Nephron (organoid): ENCODE measurements around the gene NCOA3.

ENCODE experiments used
- H3K27ac Mint-ChIP-seq, 3 experiments: 2 replicates each; pipeline ENCODE4 v1.8.0; 2020; ENCODE audit warnings: mixed read lengths in 3 of 3, mild to moderate bottlenecking in 2 of 3, moderate library complexity in 1 of 3
- H3K27me3 Mint-ChIP-seq: 2 replicates; pipeline ENCODE4 v1.8.0; 2021; ENCODE audit warnings: low read depth, mild to moderate bottlenecking, moderate library complexity, mixed read lengths
- H3K36me3 Mint-ChIP-seq: 2 replicates; pipeline ENCODE4 v1.8.0; 2020; ENCODE audit warnings: low read depth, mixed read lengths
- H3K4me1 Mint-ChIP-seq: 2 replicates; pipeline ENCODE4 v1.8.0; 2020; ENCODE audit warnings: mixed read lengths
- H3K4me3 Mint-ChIP-seq, 3 experiments: 2 replicates each; pipeline ENCODE4 v1.8.0; 2020; ENCODE audit warnings: mild to moderate bottlenecking in 3 of 3, mixed read lengths in 3 of 3, moderate library complexity in 2 of 3
- H3K9me3 Mint-ChIP-seq: 2 replicates; pipeline ENCODE4 v1.8.0; 2020; ENCODE audit warnings: mixed read lengths
- TF ChIP-seq, protein P1 (sequence below), 3 experiments: fragments of 200-600 bp; sonication (generic); IDR thresholded peaks; one replicate each; pipeline ENCODE4 v1.5.0; 2021; ENCODE audit warnings: antibody characterized with exemption in 3 of 3; ENCODE audit not compliant: unreplicated experiment in 3 of 3

Gene NCOA3

GRCh38 chr20:47655635-47656034, 153.9 kb downstream of the NCOA3 start:
- Mint-ChIP-seq H3K4me1 (no peaks in the 10 kb centered on the region), H3K36me3 (peaks cover 50% of the 10 kb centered on the region), H3K27ac (no peak overlapping the region), H3K4me3 (no peak overlapping the region), H3K9me3 (no peaks in the 10 kb centered on the region), H3K27me3 (peaks cover 4% of the 10 kb centered on the region)
- TF ChIP-seq, protein P1, sequence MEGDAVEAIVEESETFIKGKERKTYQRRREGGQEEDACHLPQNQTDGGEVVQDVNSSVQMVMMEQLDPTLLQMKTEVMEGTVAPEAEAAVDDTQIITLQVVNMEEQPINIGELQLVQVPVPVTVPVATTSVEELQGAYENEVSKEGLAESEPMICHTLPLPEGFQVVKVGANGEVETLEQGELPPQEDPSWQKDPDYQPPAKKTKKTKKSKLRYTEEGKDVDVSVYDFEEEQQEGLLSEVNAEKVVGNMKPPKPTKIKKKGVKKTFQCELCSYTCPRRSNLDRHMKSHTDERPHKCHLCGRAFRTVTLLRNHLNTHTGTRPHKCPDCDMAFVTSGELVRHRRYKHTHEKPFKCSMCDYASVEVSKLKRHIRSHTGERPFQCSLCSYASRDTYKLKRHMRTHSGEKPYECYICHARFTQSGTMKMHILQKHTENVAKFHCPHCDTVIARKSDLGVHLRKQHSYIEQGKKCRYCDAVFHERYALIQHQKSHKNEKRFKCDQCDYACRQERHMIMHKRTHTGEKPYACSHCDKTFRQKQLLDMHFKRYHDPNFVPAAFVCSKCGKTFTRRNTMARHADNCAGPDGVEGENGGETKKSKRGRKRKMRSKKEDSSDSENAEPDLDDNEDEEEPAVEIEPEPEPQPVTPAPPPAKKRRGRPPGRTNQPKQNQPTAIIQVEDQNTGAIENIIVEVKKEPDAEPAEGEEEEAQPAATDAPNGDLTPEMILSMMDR (IDR thresholded peaks at IDR 0.05; ENCODE audit: unreplicated experiment in 3 of 3) = no peak

DNA sequence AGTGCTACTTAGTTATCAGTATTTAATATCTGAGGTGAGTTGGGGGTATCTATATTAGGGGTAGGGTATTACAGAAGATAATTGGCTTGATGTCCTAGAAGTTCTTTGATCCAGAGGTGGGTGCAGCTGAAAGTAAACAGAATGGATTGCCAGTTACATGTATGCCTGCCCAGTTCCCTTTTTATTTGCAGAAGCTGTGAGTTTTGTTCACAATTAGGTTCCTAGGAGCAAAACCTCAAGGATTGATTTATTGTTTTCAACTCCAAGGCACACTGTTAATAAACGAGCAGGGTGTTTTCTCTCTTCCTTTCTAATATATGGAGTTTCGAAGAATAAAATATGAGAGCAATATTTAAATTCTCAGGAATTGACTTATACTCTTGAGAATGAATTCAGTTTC, 154.6 kb downstream of the NCOA3 start:
- H3K4me3 Mint-ChIP-seq = no peak overlapping the region
- TF ChIP-seq, protein P1 (IDR thresholded peaks at IDR 0.05; ENCODE audit: unreplicated experiment in 3 of 3) = no peak
- H3K27me3 Mint-ChIP-seq = no peaks in the 10 kb centered on the region
- no peaks in the 10 kb centered on the region for H3K4me1 Mint-ChIP-seq
- H3K27ac Mint-ChIP-seq = peak overlapping the region in 1 of 3 experiments; percentile 13
- H3K9me3 Mint-ChIP-seq = no peaks in the 10 kb centered on the region
- peaks cover 52% of the 10 kb centered on the region for H3K36me3 Mint-ChIP-seq

DNA sequence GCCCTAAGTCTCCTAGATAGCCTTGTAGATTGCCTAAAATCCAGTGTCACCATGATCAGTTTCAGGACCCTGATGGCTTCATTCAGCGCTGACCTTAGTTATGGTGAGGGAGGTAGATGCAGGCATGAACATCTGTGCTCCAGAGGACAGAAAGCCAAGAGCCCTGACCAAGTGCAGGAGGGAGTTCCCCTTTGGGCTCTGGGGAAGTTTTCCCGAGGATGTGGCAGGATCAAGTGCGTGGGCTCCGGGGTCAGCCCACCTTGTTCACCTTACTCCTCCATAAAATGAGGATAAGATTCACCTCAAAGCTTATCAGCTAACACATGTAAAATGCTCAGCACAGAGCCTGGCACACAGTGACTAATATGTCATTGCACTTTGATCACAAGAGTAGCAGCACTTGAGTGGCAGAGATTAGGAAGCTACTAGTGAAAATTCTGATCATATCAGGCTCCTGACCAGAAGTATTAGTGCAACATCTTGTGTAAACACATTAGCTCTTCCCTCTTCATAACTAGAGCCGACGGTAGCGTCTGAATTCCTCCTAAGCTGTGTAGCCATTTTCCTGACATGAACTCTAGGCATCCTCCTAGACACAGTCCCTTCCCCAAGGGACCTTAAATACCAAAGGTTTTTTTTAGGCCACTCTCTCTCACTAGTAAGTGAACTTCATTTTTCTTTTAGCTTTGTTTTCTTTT, 158.4 kb downstream of the NCOA3 start:
- peaks cover 36% of the 10 kb centered on the region for H3K36me3 Mint-ChIP-seq
- H3K4me1 Mint-ChIP-seq = peaks cover 12% of the 10 kb centered on the region
- TF ChIP-seq, protein P1 (IDR thresholded peaks at IDR 0.05; ENCODE audit: unreplicated experiment in 3 of 3) = no peak
- no peak overlapping the region for H3K27ac Mint-ChIP-seq
- no peak overlapping the region for H3K4me3 Mint-ChIP-seq
- H3K9me3 Mint-ChIP-seq = no peaks in the 10 kb centered on the region
- H3K27me3 Mint-ChIP-seq = no peaks in the 10 kb centered on the region

DNA sequence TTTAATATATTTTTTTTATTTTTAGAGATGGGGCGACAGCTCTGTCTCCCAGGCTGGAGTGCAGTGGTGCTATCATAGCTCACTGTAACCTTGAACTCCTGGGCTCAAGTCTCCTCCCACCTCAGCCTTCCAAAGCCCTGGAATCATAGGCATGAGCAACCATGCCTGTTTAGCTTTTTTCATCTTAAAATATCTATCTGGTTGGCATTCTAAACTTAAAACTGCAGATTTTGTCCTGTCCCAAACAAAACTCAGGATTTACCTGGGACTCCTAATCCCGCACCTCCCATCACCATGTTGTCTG, 158.9 kb downstream of the NCOA3 start:
- Mint-ChIP-seq H3K27ac (no peak overlapping the region), H3K27me3 (no peaks in the 10 kb centered on the region), H3K36me3 (peaks cover 31% of the 10 kb centered on the region), H3K9me3 (no peaks in the 10 kb centered on the region), H3K4me1 (peaks cover 12% of the 10 kb centered on the region), H3K4me3 (no peak overlapping the region)
- TF ChIP-seq, protein P1 (IDR thresholded peaks at IDR 0.05; ENCODE audit: unreplicated experiment in 3 of 3) = no peak

DNA sequence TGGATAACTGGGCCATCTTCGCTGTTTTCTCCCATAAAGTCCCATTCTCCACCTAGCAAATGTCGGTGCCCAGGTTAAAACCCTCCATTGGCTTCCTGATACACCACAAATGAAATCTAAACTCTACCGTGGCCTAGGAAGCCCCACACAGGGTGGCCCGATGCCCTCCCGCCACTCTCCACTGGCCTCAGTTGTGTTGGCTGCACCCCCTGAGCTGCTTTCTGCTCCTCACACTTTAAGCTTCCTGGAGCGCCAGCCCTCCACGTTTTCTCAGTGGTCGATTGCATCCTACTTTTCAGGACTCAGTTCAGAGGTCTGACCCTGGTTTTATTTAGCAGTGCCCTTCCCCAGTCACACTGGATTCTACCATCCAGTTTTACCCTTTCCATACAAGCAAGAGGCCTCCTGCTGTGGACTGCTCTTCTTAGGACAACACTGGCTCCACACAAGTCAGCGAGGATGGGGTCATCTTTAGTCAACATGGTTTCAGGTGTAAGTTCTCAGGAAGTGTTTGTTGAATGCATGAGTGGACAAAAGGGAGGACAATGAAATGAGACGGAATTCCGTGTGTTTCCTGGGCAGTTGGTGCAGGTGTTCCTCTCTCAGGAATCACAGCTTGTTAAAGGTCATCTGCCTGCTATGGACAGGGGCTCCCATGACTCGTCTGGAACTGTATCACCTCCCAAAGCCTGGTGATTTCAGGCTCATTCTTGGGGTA, 159.5 kb downstream of the NCOA3 start:
- no peak overlapping the region for H3K27ac Mint-ChIP-seq
- no peaks in the 10 kb centered on the region for H3K27me3 Mint-ChIP-seq
- H3K36me3 Mint-ChIP-seq = peaks cover 31% of the 10 kb centered on the region
- peaks cover 12% of the 10 kb centered on the region for H3K4me1 Mint-ChIP-seq
- no peak overlapping the region for H3K4me3 Mint-ChIP-seq
- H3K9me3 Mint-ChIP-seq = no peaks in the 10 kb centered on the region
- TF ChIP-seq, protein P1 (IDR thresholded peaks at IDR 0.05; ENCODE audit: unreplicated experiment in 3 of 3) = no peak

DNA sequence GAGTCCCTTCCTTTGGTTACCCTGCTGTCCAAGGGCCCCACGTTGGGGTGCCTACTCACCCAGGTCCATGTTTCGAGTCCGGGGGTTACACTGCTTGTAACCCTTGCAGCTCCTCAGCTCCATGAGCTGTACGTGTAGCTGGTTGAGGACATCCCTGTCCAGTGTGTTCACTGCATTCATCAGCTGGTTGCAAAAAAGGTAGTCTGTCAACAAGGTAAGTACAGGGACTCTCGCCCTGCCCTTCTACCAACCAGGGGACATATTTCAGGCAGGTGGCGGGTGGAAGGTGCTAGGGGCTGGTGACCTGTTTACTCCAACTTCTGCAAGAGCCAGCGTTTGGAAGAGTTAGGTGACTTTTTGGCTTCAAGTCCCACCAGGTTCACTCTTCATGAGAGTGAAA, 160.0 kb downstream of the NCOA3 start:
- H3K27me3 Mint-ChIP-seq = no peaks in the 10 kb centered on the region
- no peak overlapping the region for H3K4me3 Mint-ChIP-seq
- peaks cover 12% of the 10 kb centered on the region for H3K4me1 Mint-ChIP-seq
- H3K9me3 Mint-ChIP-seq = no peaks in the 10 kb centered on the region
- no peak overlapping the region for H3K27ac Mint-ChIP-seq
- peaks cover 31% of the 10 kb centered on the region for H3K36me3 Mint-ChIP-seq
- TF ChIP-seq, protein P1 (IDR thresholded peaks at IDR 0.05; ENCODE audit: unreplicated experiment in 3 of 3) = no peak
